ENCODE measurements around the gene ABHD6. TPM values are rescaled to one million over a fixed set of nuclear protein-coding genes. Genes with fewer than 3 reads are reported as not detected.
"Not testable (repeated sequence)": the region's sequence is repeated elsewhere in the genome, so short reads cannot be mapped to it uniquely, and the experiment has no call there.

The ABHD6 gene
- total RNA-seq, 2 experiments from 2014 or later: 7.6 to 8.6 TPM

GRCh38 chr3:58261954-58262666 is 24.5 kb downstream of the ABHD6 start:
- CTCF ChIA-PET: no interaction called here

GRCh38 chr3:58266577-58266976 is 29.0 kb downstream of the ABHD6 start:
- POLR2A ChIA-PET: no interaction called here
- CTCF ChIA-PET: no interaction called here

More at GRCh38 chr3:58261954-58262666, 24.5 kb downstream of the ABHD6 start:
- POLR2A ChIA-PET: no interaction called here

GRCh38 chr3:58267543-58267942 is 30.0 kb downstream of the ABHD6 start:
- CTCF ChIA-PET: not testable (repeated sequence)

DNA sequence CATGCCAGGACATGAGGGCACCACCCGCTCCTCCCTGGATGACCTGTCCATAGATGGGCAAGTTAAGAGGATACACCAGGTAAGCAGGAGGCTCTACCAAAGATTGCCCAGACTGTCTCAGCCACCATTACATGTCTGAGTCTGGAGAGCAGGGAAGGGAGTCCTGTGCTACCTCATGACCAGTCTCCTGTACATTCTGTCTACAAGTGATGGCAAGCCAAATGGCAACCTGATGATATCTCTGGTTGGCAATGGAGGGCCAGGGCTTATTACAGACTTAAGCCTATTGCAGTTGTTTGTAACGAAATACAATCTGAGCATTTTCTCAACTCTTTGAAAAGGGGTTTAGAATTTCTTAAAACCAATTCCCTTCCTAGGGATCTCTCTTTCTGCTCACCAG is 31.8 kb downstream of the ABHD6 start:
- CTCF ChIA-PET: interaction anchor here (0.6 kb wide), 1 partner anchor 45 kb away, joined by 3 read pairs; no protein-coding TSS in a partner anchor
- POLR2A ChIA-PET: no interaction called here

More at GRCh38 chr3:58267543-58267942, 30.0 kb downstream of the ABHD6 start:
- POLR2A ChIA-PET: not testable (repeated sequence)

DNA sequence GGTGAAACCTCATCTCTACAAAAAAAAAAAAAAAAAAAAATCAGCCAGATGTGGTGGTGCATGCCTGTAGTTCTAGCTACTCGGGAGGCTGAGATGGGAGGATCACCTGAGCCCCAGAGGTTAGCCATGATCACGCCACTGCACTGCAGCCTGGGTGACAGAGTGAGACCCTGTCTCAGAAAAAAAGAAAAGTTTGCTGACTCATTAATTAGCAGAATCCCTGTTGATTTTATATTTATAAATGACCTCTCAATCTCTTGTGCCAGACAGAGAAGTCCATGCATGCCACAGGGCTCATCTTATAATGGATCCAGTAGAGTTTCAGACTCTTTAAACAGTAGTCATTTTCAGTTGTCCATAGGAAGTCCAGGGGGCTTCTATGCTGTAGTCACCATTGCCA is 32.9 kb downstream of the ABHD6 start:
- POLR2A ChIA-PET: no interaction called here
- CTCF ChIA-PET: no interaction called here

DNA sequence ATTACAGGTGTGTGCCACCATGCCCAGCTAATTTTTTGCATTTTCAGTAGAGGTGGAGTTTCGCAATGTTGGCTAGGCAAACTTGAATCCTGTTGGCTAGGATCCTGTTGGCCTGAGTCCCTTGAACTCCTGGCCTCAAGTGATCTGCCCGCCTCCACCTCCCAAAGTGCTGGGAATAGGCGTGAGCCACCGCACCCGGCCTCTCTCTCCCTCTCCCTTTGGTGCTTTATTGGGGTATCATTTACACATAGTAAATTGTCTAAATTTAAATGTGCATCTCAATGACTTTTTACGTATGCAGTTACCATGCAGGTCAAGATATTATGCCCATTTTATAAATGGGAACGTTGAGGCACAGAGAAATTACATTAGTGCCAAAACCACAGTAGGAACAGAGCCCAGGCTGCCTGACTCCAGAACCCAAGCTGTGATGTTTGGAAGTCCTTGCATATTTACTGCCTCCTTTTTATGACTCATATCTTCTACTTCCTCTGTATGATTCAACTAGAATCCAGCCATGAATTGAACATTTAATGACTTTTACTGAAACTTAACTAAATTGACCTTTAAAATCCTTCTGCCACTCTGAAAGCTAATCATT is 34.4 kb downstream of the ABHD6 start:
- ChIA-PET POLR2A (no interaction called here), CTCF (interaction anchor here (1.2 to 1.8 kb wide), 2 partner anchors 11 to 34 kb away, joined by 3 to 4 read pairs; partner anchors contain the start of genes HTD2 and RPP14)

GRCh38 chr3:58272891-58273290 is 35.3 kb downstream of the ABHD6 start:
- CTCF ChIA-PET: interaction anchor here (1.2 to 1.8 kb wide), 2 partner anchors 10 to 33 kb away, joined by 3 to 4 read pairs; partner anchors contain the start of genes HTD2 and RPP14
- POLR2A ChIA-PET: no interaction called here

DNA sequence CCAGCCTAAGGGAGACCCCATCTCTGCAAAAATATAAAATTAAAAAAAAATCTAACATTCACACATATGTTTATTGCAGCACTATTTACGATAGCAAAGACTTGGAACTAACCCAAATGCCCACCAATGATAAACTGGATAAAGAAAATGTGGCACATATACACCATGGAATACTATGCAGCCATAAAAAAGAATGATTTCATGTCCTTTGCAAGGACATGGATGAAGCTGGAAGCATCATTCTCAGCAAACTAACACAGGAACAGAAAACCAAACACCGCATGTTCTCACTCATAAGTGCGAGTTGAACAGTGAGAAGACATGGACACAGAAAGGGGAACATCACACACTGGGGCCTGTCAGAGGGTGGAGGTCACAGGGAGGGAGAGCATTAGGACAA is 35.8 kb downstream of the ABHD6 start:
- CTCF ChIA-PET: interaction anchor here (1.8 kb wide), 1 partner anchor 33 kb away, joined by 4 read pairs; the partner anchor contains the start of genes HTD2 and RPP14
- POLR2A ChIA-PET: not testable (repeated sequence)

DNA sequence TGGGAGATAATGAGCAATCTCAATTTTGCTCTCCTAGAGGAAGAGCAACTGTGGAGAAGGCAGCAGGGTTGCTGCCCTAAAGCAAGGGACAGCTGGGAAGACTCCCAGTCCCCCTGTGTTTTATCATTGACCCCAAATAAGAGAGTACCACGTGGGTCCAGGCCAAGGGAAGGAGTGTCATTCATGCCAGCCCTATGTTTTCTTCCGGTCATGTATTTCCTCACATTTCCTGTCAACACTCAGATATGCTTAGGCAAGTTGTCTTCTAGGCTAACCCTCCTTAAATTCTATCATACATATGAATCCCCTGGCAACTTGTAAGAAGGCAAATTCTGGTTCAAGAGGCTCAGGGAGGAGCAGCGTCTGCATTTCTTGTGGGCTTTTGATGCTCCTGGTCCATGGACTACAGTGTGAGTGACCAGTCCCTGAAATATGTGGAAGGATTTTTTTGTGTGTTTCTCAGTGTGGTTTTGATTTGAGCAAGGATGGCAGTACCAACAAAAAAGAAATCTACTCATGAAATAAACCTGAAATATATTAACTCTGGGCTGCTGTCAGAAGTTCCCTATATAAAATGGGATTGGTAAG is 36.5 kb downstream of the ABHD6 start:
- ChIA-PET CTCF (no interaction called here), POLR2A (no interaction called here)

DNA sequence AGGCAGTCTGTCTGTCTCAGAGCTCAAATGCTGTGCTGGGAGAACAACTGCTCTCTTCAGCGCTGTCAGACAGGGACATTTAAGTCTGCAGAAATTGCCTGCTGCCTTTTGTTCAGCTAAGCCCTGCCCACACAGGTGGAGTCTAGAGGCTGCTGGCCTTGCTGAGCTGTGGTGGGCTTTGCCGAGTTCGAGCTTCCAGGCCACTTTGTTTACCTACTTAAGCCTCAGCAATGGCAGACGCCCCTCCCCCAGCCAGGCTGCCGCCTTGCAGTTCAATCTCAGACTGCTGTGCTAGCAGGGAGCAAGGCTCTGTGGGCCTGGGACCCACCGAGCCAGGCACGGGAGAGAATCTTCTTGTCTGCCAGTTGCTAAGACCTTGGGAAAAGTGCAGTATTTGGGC is 43.5 kb downstream of the ABHD6 start:
- POLR2A ChIA-PET: interaction anchor here (0.8 kb wide), 1 partner anchor 44 kb away, joined by 3 read pairs; the partner anchor contains the start of gene ABHD6
- CTCF ChIA-PET: no interaction called here

- POLR2A ChIA-PET: no interaction called here
- CTCF ChIA-PET: interaction anchor here (0.5 kb wide), 1 partner anchor 1139 kb away, joined by 3 read pairs; no protein-coding TSS in a partner anchor
These were observed 47.7 kb downstream of the ABHD6 start for GRCh38 chr3:58285334-58285733.

- ChIA-PET CTCF (no interaction called here), POLR2A (no interaction called here)
These were observed 49.8 kb downstream of the ABHD6 start for GRCh38 chr3:58287354-58287753.

- POLR2A ChIA-PET: no interaction called here
- CTCF ChIA-PET: no interaction called here
These were observed 50.6 kb downstream of the ABHD6 start for GRCh38 chr3:58288011-58288728.

- POLR2A ChIA-PET: not testable (repeated sequence)
These were observed 51.5 kb downstream of the ABHD6 start for GRCh38 chr3:58288964-58289613.

GRCh38 chr3:58290446-58290845 is 52.9 kb downstream of the ABHD6 start:
- CTCF ChIA-PET, POLR2A ChIA-PET: not testable (repeated sequence)

More at GRCh38 chr3:58288964-58289613, 51.5 kb downstream of the ABHD6 start:
- CTCF ChIA-PET: not testable (repeated sequence)

- CTCF ChIA-PET: interaction anchor here (1.3 kb wide), 1 partner anchor 8 kb away, joined by 4 read pairs; no protein-coding TSS in a partner anchor
- POLR2A ChIA-PET: interaction anchor here (1.4 kb wide), 1 partner anchor 15 kb away, joined by 5 read pairs; the partner anchor contains the start of genes HTD2 and RPP14
These were observed 54.2 kb downstream of the ABHD6 start for GRCh38 chr3:58291671-58292338.

GRCh38 chr3:58292866-58293265 is 55.3 kb downstream of the ABHD6 start:
- POLR2A ChIA-PET: interaction anchor here (1.4 kb wide), 1 partner anchor 14 kb away, joined by 5 read pairs; the partner anchor contains the start of genes HTD2 and RPP14

GRCh38 chr3:58293516-58293915 is 55.9 kb downstream of the ABHD6 start:
- POLR2A ChIA-PET: no interaction called here
- CTCF ChIA-PET: no interaction called here

More at GRCh38 chr3:58292866-58293265, 55.3 kb downstream of the ABHD6 start:
- CTCF ChIA-PET: no interaction called here

- ChIA-PET POLR2A (no interaction called here), CTCF (no interaction called here)
These were observed 58.7 kb downstream of the ABHD6 start for GRCh38 chr3:58296269-58296668.

All from activated CD8-positive, alpha-beta memory T cell treated with anti-CD3 and anti-CD28 coated beads for 36 hours (primary cell).